GM12874 (cell line): ENCODE data around the gene MED26.

Source experiments
- TF ChIP-seq, protein P1 (sequence below): IDR thresholded peaks from 2 replicates; pipeline ENCODE4 v1.5.1; 2011; ENCODE audit warnings: low read depth, mild to moderate bottlenecking, control low read depth, low read length, moderate library complexity; ENCODE audit not compliant: insufficient read depth

MED26 gene

DNA sequence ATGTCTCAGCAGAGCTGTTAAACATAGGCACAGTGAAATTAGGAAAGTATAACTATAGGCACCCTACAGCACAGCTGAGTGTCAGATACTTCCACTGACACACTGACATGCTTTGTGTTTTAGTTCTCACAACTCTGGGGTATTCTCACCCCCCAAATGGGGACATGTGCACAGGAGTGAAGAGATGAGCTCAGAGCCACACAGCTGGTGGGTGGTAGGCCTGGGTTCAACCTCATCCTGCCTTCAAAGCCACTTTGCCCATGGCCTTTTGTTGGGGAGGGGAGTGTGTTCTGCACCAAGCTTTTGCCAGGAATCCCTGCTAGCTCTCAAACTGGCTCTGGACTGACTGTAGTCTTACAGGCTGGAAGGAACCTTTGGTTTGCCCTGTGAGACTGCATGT is 54.1 kb downstream of the MED26 start:
- TF ChIP-seq, protein P1, sequence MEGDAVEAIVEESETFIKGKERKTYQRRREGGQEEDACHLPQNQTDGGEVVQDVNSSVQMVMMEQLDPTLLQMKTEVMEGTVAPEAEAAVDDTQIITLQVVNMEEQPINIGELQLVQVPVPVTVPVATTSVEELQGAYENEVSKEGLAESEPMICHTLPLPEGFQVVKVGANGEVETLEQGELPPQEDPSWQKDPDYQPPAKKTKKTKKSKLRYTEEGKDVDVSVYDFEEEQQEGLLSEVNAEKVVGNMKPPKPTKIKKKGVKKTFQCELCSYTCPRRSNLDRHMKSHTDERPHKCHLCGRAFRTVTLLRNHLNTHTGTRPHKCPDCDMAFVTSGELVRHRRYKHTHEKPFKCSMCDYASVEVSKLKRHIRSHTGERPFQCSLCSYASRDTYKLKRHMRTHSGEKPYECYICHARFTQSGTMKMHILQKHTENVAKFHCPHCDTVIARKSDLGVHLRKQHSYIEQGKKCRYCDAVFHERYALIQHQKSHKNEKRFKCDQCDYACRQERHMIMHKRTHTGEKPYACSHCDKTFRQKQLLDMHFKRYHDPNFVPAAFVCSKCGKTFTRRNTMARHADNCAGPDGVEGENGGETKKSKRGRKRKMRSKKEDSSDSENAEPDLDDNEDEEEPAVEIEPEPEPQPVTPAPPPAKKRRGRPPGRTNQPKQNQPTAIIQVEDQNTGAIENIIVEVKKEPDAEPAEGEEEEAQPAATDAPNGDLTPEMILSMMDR, result no peak

DNA sequence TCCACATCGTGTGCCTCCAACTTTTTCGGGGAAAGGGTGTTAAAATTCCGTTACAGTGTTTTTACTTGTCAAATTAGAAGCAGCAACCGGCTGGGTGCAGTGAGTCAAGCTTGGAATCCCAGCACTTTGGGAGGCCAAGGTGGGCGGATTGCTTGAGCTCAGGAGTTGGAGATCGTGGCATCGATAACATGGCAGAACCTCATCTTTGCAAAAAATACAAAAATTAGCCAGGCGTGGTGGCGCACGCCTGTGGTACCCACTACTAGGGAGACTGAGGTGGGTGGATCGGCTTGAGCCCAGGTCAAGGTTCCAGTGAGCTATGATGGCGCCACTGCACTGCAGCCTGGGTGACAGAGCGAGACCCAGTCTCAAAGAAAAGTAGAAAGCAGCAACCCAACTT is 54.7 kb downstream of the MED26 start:
- TF ChIP-seq, protein P1, result no peak

DNA sequence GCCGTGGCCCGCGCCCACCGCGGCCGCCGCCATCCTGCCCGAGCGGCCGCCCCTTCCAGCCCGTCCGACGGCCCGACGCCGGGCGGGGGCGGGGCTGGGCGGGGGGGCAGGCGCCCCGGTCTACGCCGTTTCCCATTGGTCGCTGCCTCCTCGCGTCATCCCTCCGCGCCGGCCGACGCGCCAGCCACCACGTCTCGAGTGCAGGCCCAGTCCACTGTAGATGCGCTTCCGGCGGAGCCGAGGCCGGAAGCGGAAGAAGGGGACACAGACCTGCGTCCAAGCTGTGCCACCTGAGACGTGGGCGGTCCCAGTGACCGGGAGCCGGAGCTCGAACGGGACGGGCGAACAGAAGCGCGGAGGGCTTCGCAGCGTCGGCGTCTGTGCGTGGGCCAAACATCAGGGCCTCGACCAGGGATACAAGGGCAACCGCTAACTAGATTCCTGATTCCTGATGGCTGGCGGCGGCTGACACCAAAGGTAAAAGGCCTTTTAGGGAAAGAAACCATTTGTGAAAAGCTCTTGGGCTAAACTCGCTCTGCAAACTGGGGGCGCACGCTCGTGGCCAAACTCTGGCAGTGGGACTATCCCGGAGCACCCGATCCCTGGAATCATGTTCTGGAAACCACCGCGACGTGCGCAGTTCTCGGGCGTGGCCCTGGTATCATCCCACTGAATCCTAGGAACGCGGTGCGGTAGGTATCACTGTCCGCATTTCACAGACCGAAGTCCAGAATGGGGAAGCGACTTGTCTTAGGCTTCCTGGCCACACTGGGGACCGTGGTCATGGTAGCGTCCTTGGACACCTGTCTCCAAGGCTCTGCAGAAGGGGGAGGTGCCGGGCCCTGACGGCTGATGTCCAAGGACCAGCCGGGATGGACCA is 55.4 kb downstream of the MED26 start, which contains the start of gene SLC35E1:
TSS of gene SLC35E1 (minus strand) at position 84 of the 880 bp plus-strand sequence. CDS start at position 33, 51 bp downstream.
- TF ChIP-seq, protein P1, result no peak

DNA sequence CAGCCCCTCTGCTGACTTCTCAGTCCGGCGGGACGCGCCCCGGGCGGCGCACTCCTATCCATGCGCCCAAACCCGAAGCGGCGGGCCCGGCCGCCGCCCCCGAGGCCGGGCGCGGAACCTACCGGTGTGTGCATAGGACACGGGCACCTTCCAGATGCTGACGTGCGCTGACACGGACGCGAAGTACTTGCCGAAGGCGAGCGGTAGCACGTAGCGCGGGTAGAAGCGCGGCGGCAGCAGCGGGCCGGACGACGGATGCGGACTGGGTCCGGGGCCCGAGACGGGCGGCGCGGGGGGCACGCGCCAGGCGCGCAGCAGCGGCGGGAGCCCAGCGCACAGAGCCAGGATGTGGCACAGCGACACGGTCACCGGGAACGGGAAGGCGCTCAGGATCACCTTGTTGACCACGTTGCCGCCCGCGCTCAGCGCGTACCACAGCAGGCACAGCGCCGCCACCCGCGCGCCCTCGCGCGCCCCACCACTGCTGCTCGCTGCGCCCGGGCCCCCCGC is 56.1 kb downstream of the MED26 start:
- TF ChIP-seq, protein P1, result no peak

DNA sequence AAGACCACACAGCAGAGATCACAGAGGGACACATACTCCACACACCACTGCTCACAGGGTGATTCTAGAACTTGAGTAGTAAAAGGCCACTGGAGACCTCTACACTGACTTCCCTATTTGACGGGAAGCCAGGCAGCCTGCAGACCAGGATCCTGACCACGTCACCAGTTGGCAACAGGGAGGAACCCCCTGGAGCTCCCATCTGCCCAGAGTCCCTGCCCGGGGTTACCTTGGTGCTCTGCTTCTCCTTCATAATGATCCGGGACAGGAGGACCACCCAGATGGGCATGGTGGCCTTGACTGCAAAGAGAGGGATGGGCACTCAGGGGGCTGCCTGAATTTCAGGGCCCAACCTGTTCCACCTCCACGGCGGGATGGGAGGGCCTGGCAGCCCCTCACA is 56.7 kb downstream of the MED26 start:
- TF ChIP-seq, protein P1, result no peak

DNA sequence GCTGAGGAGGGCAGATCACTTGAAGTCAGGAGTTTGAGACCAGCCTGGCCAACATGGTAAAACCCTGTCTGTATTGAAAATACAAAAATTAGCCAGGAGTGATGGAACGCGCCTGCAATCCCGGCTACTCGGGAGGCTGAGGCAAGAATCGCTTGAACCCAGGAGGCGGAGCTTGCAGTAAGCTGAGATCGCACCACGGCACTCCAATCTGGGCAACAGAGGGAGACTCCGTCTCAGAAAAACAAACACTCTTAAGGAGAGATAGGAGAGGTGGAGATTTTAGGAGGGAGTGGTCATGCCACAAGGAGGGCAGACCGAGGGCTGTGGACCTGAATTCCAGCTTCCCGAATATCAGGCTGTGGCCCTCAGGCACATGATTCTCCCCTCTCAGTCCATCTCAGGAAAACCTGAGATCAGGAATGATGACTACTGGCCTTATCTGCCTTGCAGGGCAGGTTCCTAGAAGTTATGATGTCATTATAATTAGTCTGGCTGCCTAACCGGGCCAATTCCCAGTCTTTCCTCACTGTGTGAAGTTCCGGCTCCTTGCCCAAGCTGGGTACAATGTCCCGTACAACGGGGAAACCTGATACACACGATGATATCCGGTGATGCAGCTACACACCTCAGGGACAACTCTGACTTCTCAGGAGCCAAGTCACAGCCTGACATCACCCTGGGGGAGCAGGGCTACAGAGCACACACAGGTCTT is 58.2 kb downstream of the MED26 start:
- TF ChIP-seq, protein P1, result no peak

DNA sequence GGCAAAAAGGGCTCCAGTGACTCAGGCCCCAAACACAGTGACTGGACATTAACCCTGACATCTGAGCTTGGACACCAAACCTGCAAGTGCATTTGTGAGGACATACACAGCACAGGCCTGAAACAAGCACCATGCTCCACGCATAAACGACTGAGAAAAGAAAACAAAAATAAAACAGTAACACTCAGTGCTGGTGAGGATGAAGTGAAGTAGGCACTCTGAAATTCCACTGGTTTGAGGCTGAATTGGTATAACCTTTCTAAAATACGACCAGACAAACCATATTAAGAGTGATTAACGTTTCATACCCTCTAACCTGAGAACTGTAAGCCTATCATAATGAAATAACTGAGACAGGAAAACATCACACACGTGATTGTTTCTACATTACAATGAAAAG is 61.3 kb downstream of the MED26 start:
- TF ChIP-seq, protein P1, result no peak
